HG03135 (cell line): Measurements from ENCODE around the gene SHROOM1.
"Not testable (repeated sequence)": the region's sequence is repeated elsewhere in the genome, so short reads cannot be mapped to it uniquely, and the experiment has no call there.

Source experiments
- ATAC-seq: cut with Tn5 transposase; IDR thresholded peaks from one replicate; pipeline ENCODE4 v1.9.1; 2021; ENCODE audit warnings: mild to moderate bottlenecking, moderate library complexity; ENCODE audit not compliant: unreplicated experiment

The SHROOM1 gene

DNA sequence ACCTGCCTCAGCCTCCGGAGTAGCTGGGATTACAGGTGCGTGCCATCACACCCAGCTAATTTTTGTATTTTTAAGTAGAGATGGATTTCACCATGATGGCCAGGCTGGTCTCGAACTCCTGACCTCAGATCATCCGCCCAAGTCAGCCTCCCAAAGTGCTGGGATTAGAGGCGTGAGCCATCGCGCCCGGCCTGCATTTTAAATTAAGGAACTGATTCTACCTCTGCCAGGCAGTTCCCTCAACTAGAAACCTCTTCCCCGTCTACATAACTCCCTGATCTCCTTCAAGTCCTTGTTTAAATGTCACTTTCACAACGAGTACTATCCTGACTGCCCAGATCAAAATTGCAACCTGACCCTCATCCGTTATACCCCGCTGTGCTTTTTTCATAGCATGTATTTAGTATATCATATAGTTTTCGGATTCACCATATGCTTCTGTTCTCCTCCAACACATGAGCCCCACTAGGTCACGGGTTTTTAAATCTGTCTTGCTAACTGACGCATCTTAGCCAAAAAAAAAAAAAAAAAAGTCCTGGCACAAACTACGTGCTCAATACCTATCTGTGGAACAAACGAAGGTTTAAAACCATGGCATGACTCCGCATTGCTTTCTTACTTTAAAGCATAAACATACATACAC lies 18.2 kb downstream of the SHROOM1 start:
- ATAC-seq = no peak

GRCh38 chr5:132810605-132811004 lies 19.8 kb downstream of the SHROOM1 start:
- no peak for ATAC-seq

GRCh38 chr5:132808866-132809265 lies 21.6 kb downstream of the SHROOM1 start:
- ATAC-seq = no peak

DNA sequence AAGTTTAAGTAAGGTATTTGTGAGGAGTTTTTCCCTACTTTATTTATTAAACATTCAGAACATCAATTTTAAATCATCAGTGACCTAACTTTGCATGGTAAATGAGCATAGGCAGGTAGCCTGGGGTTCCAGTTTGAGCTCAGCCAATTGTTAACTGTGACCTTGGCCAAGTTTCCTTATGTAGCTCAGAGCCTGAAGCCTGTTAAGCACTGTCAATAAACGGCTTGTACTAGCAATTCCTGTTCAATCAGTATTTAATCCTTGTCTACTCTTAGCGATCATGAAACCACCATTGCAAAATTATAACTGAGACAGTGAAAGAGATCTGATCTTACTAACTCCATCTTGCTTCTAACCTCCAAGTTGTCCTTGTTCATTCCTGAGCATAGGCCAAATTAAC lies 22.0 kb downstream of the SHROOM1 start:
- ATAC-seq = no peak

DNA sequence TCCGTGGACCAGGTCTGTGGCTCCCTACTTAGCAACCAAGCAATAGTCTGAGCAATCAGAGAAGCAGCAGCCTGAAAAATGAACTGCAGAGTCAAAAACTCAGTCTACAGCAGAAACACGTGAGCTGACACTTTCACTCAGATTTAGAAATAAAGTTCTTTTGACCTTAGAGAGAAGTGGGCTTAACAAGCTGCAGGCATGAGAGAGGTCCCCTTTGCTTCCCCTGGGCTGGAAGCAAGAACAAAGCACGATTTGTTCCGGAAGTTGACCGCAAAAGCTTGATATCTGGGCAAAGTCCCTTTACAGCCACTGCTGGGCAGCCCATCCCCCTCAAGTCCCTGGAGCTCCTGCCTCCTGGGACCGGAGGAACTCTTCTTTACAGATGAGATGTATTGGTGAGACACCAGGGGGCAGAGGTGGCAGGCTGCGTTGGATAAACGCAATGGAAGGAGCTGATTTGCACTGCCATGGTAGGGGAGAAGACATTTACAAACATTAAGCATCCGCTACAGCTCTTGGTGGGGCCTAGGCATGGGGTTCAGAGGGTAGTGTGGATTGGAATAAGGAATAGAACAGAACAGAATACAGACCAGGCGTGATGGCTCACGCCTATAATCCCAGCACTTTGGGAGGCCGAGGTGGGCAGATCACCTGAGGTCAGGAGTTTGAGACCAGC lies 23.1 kb downstream of the SHROOM1 start:
- no peak for ATAC-seq

DNA sequence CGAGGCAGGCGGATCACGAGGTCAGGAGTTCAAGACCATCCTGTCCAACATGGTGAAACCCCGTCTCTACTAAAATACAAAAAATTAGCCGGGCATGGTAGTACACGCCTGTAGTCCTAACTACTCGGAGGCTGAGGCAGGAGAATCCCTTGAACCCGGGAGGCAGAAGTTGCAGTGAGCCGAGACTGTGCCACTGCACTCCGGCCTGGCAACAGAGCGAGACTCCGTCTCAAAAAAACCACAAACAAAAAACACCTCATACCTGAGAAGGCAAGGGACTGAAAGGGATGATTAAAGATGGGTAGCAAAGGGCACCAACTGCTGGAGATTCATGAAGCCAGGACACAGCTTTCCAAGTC lies 23.7 kb downstream of the SHROOM1 start:
- ATAC-seq = not testable (repeated sequence)

DNA sequence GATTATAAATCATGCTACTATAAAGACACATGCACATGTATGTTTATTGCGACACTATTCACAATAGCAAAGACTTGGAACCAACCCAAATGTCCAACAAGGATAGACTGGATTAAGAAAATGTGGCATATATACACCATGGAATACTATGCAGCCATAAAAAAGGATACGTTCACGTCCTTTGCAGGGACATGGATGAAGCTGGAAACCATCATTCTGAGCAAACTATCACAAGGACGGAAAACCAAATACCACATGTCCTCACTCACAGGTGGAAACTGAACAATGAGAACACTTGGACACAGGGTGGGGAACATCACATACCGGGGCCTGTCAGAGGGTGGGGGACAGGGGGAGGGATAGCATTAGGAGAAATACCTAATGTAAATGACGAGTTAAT lies 24.6 kb downstream of the SHROOM1 start:
- not testable (repeated sequence) for ATAC-seq

- not testable (repeated sequence) for ATAC-seq
These were observed 26.2 kb downstream of the SHROOM1 start for GRCh38 chr5:132804219-132804618.

DNA sequence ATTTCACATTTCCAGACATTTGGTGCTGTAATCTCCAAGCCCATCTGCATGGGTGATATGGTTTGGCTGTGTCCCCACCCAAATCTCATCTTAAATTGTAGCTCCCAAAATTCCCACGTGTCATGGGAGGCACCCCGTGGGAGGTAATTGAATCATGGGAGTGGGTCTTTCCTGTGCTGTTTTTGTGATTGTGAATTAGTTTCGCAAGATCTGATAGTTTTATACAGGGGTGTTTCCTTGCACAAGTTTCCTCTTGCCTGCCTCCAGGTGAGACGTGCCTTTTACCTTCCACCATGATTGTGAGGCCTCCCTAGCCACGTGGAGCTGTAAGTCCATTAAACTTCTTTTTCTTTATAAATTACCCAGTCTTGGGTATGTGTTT lies 27.8 kb downstream of the SHROOM1 start:
- ATAC-seq = not testable (repeated sequence)

DNA sequence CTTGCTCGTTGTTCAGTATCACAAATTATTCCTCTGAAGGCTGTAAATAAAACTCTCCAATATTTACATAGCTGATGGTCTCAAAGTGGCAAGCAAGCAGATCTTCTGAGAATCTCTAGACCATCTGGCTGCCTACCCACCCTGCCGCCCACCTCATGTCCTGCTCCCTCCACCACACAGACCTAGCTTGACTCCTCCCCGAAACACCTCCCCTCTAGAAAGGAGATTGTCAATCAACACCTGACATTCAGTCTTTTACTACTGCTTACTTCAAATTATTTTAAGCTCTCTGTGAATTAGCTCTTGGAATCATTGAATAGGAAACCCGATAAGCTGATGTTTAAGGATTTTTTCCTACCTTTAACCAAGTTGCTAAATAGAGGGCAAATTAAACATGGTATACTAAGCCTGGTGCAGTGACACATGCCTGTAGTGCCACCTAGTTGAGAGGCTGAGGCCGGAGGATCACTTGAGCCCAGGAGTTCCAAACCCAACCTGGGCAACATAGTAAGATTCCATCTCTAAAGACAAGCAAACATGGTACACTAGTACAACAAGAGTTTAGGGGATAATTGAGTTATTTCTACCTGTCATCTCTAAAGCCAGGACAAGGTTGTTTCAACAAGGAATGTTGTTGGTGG lies 28.3 kb downstream of the SHROOM1 start:
- ATAC-seq = no peak

GRCh38 chr5:132800545-132800944 lies 29.9 kb downstream of the SHROOM1 start:
- ATAC-seq = no peak

GRCh38 chr5:132799392-132799791 lies 31.1 kb downstream of the SHROOM1 start:
- ATAC-seq = no peak

DNA sequence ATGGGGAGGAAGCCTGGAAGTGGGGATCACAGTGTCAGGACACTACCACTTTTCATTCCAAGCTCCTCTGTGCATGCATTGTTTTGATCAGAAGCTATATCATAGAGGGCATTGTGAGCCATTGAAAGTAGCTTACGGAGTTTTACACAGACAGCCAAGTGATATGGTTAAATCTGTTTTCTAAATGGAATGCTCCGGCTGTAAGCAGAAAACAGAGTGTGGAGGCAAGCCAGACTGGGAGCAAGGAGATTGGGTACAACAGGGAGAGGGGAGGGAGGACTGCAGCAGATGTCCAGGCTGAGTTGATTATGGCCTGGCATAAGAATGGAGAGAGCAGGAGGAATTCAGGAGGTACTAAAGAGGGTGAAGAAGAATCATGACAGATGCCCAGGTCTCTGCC lies 32.8 kb downstream of the SHROOM1 start:
- ATAC-seq = no peak

- no peak for ATAC-seq
These were observed 39.4 kb downstream of the SHROOM1 start for GRCh38 chr5:132791026-132791425.

GRCh38 chr5:132790201-132790865 lies 40.1 kb downstream of the SHROOM1 start:
- ATAC-seq = no peak

DNA sequence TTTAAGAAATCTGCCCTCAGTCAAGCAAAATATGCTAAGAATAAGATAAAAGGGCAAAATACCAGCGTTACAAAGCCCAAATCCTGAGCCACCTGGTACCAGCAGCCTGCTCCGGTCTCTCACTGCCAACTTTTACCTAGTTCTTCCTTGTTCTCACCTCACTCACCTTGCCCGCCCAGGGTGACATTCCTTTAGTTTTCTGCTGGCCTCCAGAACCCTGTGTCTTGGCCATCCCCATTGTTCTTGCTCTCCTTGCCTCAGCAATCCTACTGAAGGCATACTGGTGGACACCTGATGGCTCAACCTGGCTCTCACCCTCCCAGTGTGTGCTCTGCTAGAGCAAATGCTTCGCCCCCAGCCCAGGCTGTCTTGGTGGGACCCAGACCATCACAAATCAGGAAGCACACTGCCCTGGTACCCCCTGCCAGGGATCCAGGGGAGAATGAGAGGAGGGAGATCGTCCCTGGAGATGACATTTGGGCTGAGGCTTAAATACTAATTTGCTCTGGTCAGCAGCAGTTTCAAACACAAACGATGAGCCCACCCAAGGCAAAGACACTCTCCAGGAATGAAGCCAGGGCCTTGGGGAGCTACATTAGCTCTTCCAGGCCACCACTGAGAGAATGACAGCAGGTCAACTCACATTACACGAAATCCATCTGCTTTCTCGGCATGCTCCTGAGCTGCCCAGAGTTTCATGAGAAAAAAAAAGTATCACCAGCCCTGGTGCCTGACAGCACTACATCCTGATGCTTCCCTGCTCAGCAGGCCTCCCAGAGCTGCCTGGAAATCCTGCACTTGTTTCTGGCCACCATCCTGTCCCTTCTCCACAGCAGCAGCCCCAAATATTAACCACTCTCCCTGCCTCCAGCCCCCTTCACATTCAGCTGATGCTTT lies 41.2 kb downstream of the SHROOM1 start:
- no peak for ATAC-seq

- no peak for ATAC-seq
These were observed 41.9 kb downstream of the SHROOM1 start for GRCh38 chr5:132788508-132788907.

- no peak for ATAC-seq
These were observed 43.4 kb downstream of the SHROOM1 start for GRCh38 chr5:132787076-132787475.

DNA sequence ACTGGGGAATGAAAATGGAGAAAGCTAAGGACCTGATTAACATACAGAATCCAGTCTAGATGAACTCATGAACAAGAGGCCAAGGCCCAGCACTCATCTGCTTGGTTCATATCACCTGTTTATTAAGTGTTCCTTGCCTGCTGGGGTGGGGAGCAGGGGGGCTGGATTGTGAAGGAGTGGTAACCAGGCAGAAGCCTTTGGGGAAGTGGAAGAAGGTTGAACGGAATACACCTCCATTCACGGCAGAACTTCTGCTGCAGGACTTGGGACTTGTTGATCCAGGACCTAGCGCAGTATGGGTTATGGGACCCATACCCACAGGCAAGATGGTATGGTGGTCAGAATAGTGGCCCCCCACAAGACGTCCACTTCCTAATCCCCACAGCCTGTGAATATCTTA lies 44.6 kb downstream of the SHROOM1 start:
- ATAC-seq = no peak

- no peak for ATAC-seq
These were observed 45.1 kb downstream of the SHROOM1 start for GRCh38 chr5:132785365-132785764.

DNA sequence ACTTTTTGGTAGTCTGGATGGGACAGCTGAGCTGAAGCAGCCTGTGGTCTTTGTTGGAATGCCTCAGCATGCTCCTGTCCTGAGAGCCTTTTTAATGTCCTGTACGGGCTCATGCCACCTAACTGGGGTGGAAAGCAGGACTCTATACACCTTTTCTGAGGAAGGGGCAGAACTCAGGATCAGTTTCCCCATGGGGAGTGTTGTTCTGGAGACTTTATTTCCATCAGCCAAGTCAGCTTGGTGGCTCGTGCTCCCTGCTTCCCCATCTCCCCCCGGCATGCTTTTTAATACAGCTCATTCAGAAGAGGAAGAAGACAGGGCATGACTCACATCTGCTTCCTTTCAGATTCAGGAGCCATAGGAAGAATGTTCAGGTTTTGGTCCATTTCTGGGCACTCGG lies 48.3 kb downstream of the SHROOM1 start:
- ATAC-seq = no peak
